ENCODE data around the gene TTC9C.
A peak's percentile ranks its signal among the peaks of the same experiment; 100 is the strongest.

The TTC9C gene

GRCh38 chr11:62787005-62787759 lies 58.9 kb downstream of the TTC9C start, which contains the start of gene TMEM179B:
TMEM179B (plus strand) TSS chr11:62787402; CDS start chr11:62787432, 30 bp downstream.
- TF ChIP-seq TAF1 (IDR thresholded peaks at IDR 0.05; ENCODE audit: low read depth), result peak; percentile 90
- TF ChIP-seq MAX (IDR thresholded peaks at IDR 0.05), result peak; percentile 84
- no peak for TF ChIP-seq EP300 (IDR thresholded peaks at IDR 0.05; ENCODE audit: borderline replicate concordance)
- no peak; the same call in 1 of the 2 replicates for TF ChIP-seq NFIC (IDR thresholded peaks at IDR 0.05)
- peak; percentile 57; the same call in 1 of the 2 replicates for TF ChIP-seq TCF12 (IDR thresholded peaks at IDR 0.05; ENCODE audit: low read depth)
- TF ChIP-seq RAD21 (IDR thresholded peaks at IDR 0.05; ENCODE audit: low read depth), result peak; percentile 34; the same call in 1 of the 2 replicates
- TF ChIP-seq USF1 (IDR thresholded peaks at IDR 0.05), result no peak; the same call in none of the 2 replicates
- no peak for TF ChIP-seq ZBTB7A (IDR thresholded peaks at IDR 0.05; ENCODE audit: low read depth)
- 0 out of 2 replicates have a peak, but pooled peaks have one; percentile 22 for TF ChIP-seq REST (IDR thresholded peaks at IDR 0.05; ENCODE audit: low read depth)
- TF ChIP-seq FOXM1 (IDR thresholded peaks at IDR 0.05; ENCODE audit: borderline replicate concordance, low read depth), result no peak
- TF ChIP-seq YY1 (IDR thresholded peaks at IDR 0.05; ENCODE audit: low read depth), result peak; percentile 93
- peak; percentile 15; the same call in 1 of the 2 replicates for TF ChIP-seq TEAD4 (IDR thresholded peaks at IDR 0.05)
- TF ChIP-seq CREB1 (IDR thresholded peaks at IDR 0.05; ENCODE audit: low read depth), result peak; percentile 82
- no peak for TF ChIP-seq CEBPB (IDR thresholded peaks at IDR 0.05)
- TF ChIP-seq EGR1 (IDR thresholded peaks at IDR 0.05), result peak; percentile 58
